Mesenchymal stem cell (in vitro differentiated cells and primary cell): Measurements from ENCODE around the gene RUNX1.

Experiments used
- DNase-seq: peaks from one replicate; pipeline ENCODE4 v3.0.0-alpha.2; 2013
- H2AFZ ChIP-seq: one replicate; pipeline ENCODE4 v1.6.1; 2013; ENCODE audit warnings: low read depth, mild to moderate bottlenecking, control low read depth, inconsistent platforms, low read length, moderate library complexity
- H2AK5ac ChIP-seq: 2 replicates; pipeline ENCODE4 v1.6.1; 2013; ENCODE audit warnings: low read length, moderate library complexity, mild to moderate bottlenecking, inconsistent platforms; ENCODE audit not compliant: severe bottlenecking
- H2BK120ac ChIP-seq: one replicate; pipeline ENCODE4 v1.6.1; 2013; ENCODE audit warnings: low read depth, mild to moderate bottlenecking, inconsistent platforms, low read length, moderate library complexity
- H2BK12ac ChIP-seq, 2 experiments: one replicate each; pipeline ENCODE4 v1.6.1; 2013; ENCODE audit warnings: inconsistent platforms in 2 of 2, low read length in 2 of 2, mild to moderate bottlenecking in 2 of 2, moderate library complexity in 2 of 2, control low read depth in 1 of 2
- H2BK15ac ChIP-seq: one replicate; pipeline ENCODE4 v1.6.1; 2013; ENCODE audit warnings: mild to moderate bottlenecking, low read depth, inconsistent platforms; ENCODE audit not compliant: poor library complexity, severe bottlenecking
- H2BK5ac ChIP-seq: 2 replicates; pipeline ENCODE4 v1.6.1; 2013; ENCODE audit warnings: low read depth, mild to moderate bottlenecking, low read length, control low read depth, inconsistent platforms; ENCODE audit not compliant: poor library complexity, severe bottlenecking
- H3K14ac ChIP-seq, 2 experiments: one replicate each; pipeline ENCODE4 v1.6.1; 2013; ENCODE audit warnings: inconsistent platforms in 2 of 2, low read length in 2 of 2, control low read depth in 1 of 2, mild to moderate bottlenecking in 1 of 2, moderate library complexity in 1 of 2
- H3K18ac ChIP-seq, 2 experiments: one replicate each; pipeline ENCODE4 v1.6.1; 2013; ENCODE audit warnings: inconsistent platforms in 2 of 2, low read length in 2 of 2, control low read depth in 1 of 2, low read depth in 1 of 2, mild to moderate bottlenecking in 1 of 2
- H3K23ac ChIP-seq, 2 experiments: one replicate each; pipeline ENCODE4 v1.6.1; 2013; ENCODE audit warnings: inconsistent platforms in 2 of 2, low read length in 2 of 2, mild to moderate bottlenecking in 2 of 2, moderate library complexity in 2 of 2, control low read depth in 1 of 2
- H3K27ac ChIP-seq: 2 replicates; pipeline ENCODE4 v1.5.1; 2013; ENCODE audit warnings: mild to moderate bottlenecking, moderate library complexity, low read length, control low read depth, inconsistent platforms; ENCODE audit not compliant: poor library complexity, severe bottlenecking
- H3K27me3 ChIP-seq, 2 experiments: 2 replicates each; pipeline versions ENCODE4 v1.6.1 to v1.7.0; 2013; ENCODE audit warnings: low read length in 2 of 2, mild to moderate bottlenecking in 2 of 2, moderate library complexity in 2 of 2, control low read depth in 1 of 2, inconsistent platforms in 1 of 2; ENCODE audit not compliant: control insufficient read depth in 1 of 2, insufficient read depth in 1 of 2
- H3K36me3 ChIP-seq, 2 experiments: 2 replicates each; pipeline versions ENCODE4 v1.6.1 to v1.7.0; 2013; ENCODE audit warnings: low read length in 2 of 2, control low read depth in 1 of 2, inconsistent platforms in 1 of 2, low read depth in 1 of 2, mild to moderate bottlenecking in 1 of 2; ENCODE audit not compliant: insufficient read depth in 2 of 2, control insufficient read depth in 1 of 2
- H3K4ac ChIP-seq, 2 experiments: one replicate each; pipeline ENCODE4 v1.6.1; 2013; ENCODE audit warnings: inconsistent platforms in 2 of 2, low read length in 2 of 2, mild to moderate bottlenecking in 2 of 2, moderate library complexity in 2 of 2, control low read depth in 1 of 2, low read depth in 1 of 2
- H3K4me1 ChIP-seq: 2 replicates; pipeline ENCODE4 v1.6.1; 2013; ENCODE audit warnings: low read depth, low read length, control low read depth; ENCODE audit not compliant: control insufficient read depth, insufficient read depth
- H3K4me2 ChIP-seq: 2 replicates; pipeline ENCODE4 v1.6.1; 2013; ENCODE audit warnings: low read length, mild to moderate bottlenecking, inconsistent platforms; ENCODE audit not compliant: poor library complexity, severe bottlenecking
- H3K4me3 ChIP-seq, 2 experiments: 2 replicates each; pipeline versions ENCODE4 v1.5.1 to v1.7.0; 2013; ENCODE audit warnings: low read length in 2 of 2, mild to moderate bottlenecking in 2 of 2, control low read depth in 1 of 2, low read depth in 1 of 2; ENCODE audit not compliant: insufficient read depth in 1 of 2
- H3K79me1 ChIP-seq: replicated peaks from 2 replicates; pipeline ENCODE4 v1.6.1; 2013; ENCODE audit warnings: mild to moderate bottlenecking, control low read depth, low read length, inconsistent platforms; ENCODE audit not compliant: poor library complexity, severe bottlenecking
- H3K9ac ChIP-seq: 2 replicates; pipeline ENCODE4 v1.7.0; 2013; ENCODE audit warnings: mild to moderate bottlenecking, low read length, moderate library complexity
- H3K9me3 ChIP-seq: 2 replicates; pipeline ENCODE4 v1.7.0; 2013; ENCODE audit warnings: mild to moderate bottlenecking, low read length; ENCODE audit not compliant: control insufficient read depth
- H4K8ac ChIP-seq: one replicate; pipeline ENCODE4 v1.6.1; 2013; ENCODE audit warnings: inconsistent platforms, mild to moderate bottlenecking, low read length, moderate library complexity
- H4K91ac ChIP-seq: one replicate; pipeline ENCODE4 v1.6.1; 2013; ENCODE audit warnings: mild to moderate bottlenecking, low read length, inconsistent platforms
- WGBS: methylation state at CpG from one replicate; pipeline ENCODE4 v1.1.7; 2013; ENCODE audit warnings: mixed read lengths; 5-methylcytosine and 5-hydroxymethylcytosine counted together

The RUNX1 gene

DNA sequence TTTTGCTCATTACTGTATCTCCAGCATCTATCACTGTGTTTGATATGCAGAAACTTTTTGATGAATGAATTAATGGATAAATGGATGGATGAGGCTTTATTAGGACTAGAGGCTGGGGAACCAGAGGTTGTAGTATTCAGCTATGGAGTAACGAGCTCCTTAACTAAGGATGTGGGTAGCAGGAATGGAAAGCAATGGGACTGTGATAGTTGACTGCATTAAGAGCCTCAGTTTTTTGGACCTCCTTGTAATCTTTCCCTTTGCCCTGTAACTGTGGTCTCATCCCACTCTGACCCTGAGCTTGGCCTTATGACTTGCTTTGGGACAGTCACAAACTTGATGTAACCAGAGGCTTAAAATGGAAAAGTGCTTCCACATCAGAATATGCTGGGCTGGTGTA is 9.0 kb upstream of the RUNX1 start:
- Histone ChIP-seq H2AK5ac (no peak overlapping the region), H3K4me2 (no peak overlapping the region), H3K9me3 (no peaks in the 10 kb centered on the region), H4K91ac (no peak overlapping the region), H3K36me3 (no peaks in the 10 kb centered on the region), H3K79me1 (no peaks in the 10 kb centered on the region), H2BK15ac (no peak overlapping the region), H3K23ac (no peak overlapping the region), H3K4me3 (no peak overlapping the region), H2BK120ac (no peak overlapping the region), H2AFZ (no peak overlapping the region), H2BK12ac (no peak overlapping the region), H4K8ac (no peak overlapping the region), H3K27me3 (no peaks in the 10 kb centered on the region), H2BK5ac (no peak overlapping the region), H3K14ac (no peak overlapping the region), H3K9ac (no peak overlapping the region), H3K18ac (no peak overlapping the region), H3K27ac (no peak overlapping the region), H3K4ac (no peak overlapping the region), H3K4me1 (peaks cover 2% of the 10 kb centered on the region)
- 100% methylated on average over 1 of the region's 1 CpG for WGBS
- DNase-seq: no peak

DNA sequence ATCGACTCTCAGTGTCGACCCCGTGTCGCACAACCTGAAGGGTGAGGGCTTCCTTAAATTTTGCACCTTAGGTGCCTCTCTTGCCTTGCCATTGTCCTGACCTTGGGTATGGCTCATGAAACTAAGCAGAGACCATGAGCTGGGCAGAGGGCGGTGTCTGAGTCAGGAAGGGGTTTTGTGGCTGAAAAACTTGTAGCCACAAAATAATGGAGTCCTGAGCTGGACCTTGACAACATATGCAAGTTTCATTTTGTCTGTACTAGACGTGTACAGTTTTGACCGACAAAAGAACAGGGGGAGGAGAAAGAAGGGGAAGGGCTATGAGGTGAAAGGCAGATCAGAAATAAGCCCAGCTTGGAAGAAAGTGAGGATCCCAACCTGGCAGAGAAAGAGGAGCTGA is 8.3 kb upstream of the RUNX1 start:
- Histone ChIP-seq H3K36me3 (no peaks in the 10 kb centered on the region), H3K9ac (no peak overlapping the region), H4K8ac (no peak overlapping the region), H3K14ac (no peak overlapping the region), H2BK5ac (no peak overlapping the region), H2BK12ac (no peak overlapping the region), H3K27ac (no peak overlapping the region), H2BK120ac (no peak overlapping the region), H2AK5ac (no peak overlapping the region), H3K23ac (no peak overlapping the region), H2AFZ (no peak overlapping the region), H2BK15ac (no peak overlapping the region), H4K91ac (no peak overlapping the region), H3K9me3 (no peaks in the 10 kb centered on the region), H3K4me1 (peaks cover 2% of the 10 kb centered on the region), H3K79me1 (no peaks in the 10 kb centered on the region), H3K18ac (no peak overlapping the region), H3K4me3 (no peak overlapping the region), H3K27me3 (no peaks in the 10 kb centered on the region), H3K4me2 (no peak overlapping the region), H3K4ac (no peak overlapping the region)
- 96% methylated on average over 7 of the region's 7 CpGs for WGBS
- no peak for DNase-seq

DNA sequence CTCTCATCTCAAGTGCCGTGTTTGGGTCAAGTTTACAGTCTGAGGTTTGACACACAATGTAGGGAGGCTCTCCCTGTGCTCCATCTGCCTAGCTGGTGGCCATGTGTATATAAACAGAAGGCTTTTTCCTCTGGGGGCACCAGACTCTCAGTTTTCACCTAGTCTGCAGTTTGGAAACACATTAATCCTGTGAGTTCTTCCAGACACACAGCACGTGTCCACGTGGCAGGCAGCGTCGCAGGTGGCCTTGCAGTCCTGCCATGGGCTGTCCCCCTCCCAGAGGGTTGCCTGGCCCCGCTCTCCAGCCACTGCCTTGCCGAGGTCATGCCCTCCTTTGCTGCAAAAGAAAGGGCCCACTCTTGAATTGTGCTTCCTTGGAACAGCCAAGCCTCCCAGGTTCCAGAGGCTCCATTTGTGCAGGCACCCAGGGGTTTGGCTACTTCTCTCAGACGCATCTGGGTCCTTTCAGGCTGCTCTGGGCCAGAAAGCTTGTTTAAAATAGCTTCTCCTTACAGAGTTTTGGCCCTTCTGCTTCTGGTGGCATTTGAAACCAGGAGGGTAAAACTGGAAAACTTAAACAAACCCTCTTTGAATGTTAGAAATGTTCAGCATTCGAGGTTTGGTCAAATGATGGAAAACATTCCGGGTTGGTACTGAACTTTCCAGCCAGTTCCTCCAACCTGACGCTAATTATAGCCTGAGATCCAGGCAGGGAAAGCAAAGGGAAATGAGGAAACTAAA is 4.4 kb upstream of the RUNX1 start:
- no peaks in the 10 kb centered on the region for H3K27me3 ChIP-seq
- H3K4me2 ChIP-seq: no peak overlapping the region

GRCh38 chr21:35052801-35053200 is 3.7 kb upstream of the RUNX1 start:
- no peak overlapping the region for H2AK5ac ChIP-seq
- H3K4me3 ChIP-seq: no peak overlapping the region
- WGBS: over 99% methylated on average over 3 of the region's 3 CpGs
- H3K4me1 ChIP-seq: peaks cover 11% of the 10 kb centered on the region
- no peak overlapping the region for H4K91ac ChIP-seq
- no peak overlapping the region for H2BK120ac ChIP-seq
- H2BK15ac ChIP-seq: no peak overlapping the region
- no peaks in the 10 kb centered on the region for H3K79me1 ChIP-seq
- no peak overlapping the region for H3K27ac ChIP-seq
- H3K18ac ChIP-seq: no peak overlapping the region
- no peak overlapping the region for H3K9ac ChIP-seq
- no peak overlapping the region for H4K8ac ChIP-seq
- H3K4ac ChIP-seq: no peak overlapping the region
- no peaks in the 10 kb centered on the region for H3K36me3 ChIP-seq
- no peaks in the 10 kb centered on the region for H3K9me3 ChIP-seq
- no peak overlapping the region for H2AFZ ChIP-seq
- H2BK12ac ChIP-seq: no peak overlapping the region
- H3K14ac ChIP-seq: no peak overlapping the region
- H3K23ac ChIP-seq: no peak overlapping the region
- DNase-seq: no peak
- no peak overlapping the region for H3K4me2 ChIP-seq
- H2BK5ac ChIP-seq: no peak overlapping the region
- no peaks in the 10 kb centered on the region for H3K27me3 ChIP-seq

More for the DNA sequence above, 4.4 kb upstream of the RUNX1 start:
- Histone ChIP-seq H3K4ac (peak overlapping the region in 1 of 2 experiments; percentile 47), H2BK120ac (peak overlapping the region; percentile 61), H3K27ac (no peak overlapping the region), H4K8ac (no peak overlapping the region), H2BK12ac (peak overlapping the region; percentile 46 to 82), H3K9me3 (no peaks in the 10 kb centered on the region), H3K23ac (peak overlapping the region in 1 of 2 experiments; percentile 46), H3K4me1 (peaks cover 8% of the 10 kb centered on the region), H3K36me3 (no peaks in the 10 kb centered on the region), H2BK5ac (no peak overlapping the region), H2AFZ (peak overlapping the region; percentile 29), H3K4me3 (no peak overlapping the region), H2AK5ac (no peak overlapping the region), H3K14ac (no peak overlapping the region), H3K18ac (peak overlapping the region; percentile 26 to 88), H3K9ac (no peak overlapping the region), H2BK15ac (no peak overlapping the region), H4K91ac (peak overlapping the region; percentile 20), H3K79me1 (no peaks in the 10 kb centered on the region)
- DNase-seq: peak; percentile 32
- 53% methylated on average over 11 of the region's 11 CpGs for WGBS
